Omental fat pad (tissue), 4 donors: ENCODE data around the gene MYO1A. TPM values are rescaled to one million over a fixed set of nuclear protein-coding genes. Genes with fewer than 3 reads are reported as not detected.
"Not testable (repeated sequence)": the region's sequence is repeated elsewhere in the genome, so short reads cannot be mapped to it uniquely, and the experiment has no call there.

ENCODE experiments used
- ATAC-seq: fragments of 150-250 bp; one replicate; pipeline ENCODE4 v1.9.1; 2016; ENCODE audit warnings: mild to moderate bottlenecking, moderate library complexity; ENCODE audit not compliant: low FRiP score
- DNase-seq: peaks from one replicate; pipeline ENCODE4 v3.0.0-alpha.2; 2019; ENCODE audit warnings: low spot score
- CTCF ChIP-seq, 3 donors: fragments of 450-650 bp; IDR thresholded peaks; one replicate each; pipeline ENCODE4 v1.5.1; 2016 to 2017; ENCODE audit warnings: antibody characterized with exemption in 3 of 3, mild to moderate bottlenecking in 3 of 3, moderate library complexity in 2 of 3
- total RNA-seq, 4 donors: library from RNA; depleted of rRNA; stranded (reverse); fragments of >200 nt; gene quantifications; one replicate each; pipeline ENCODE4 v1.1.0, GENCODE V29; 2016

MYO1A gene
- total RNA-seq, 4 donors from 2014 or later: 0.25 to 0.74 (median 0.32) TPM; not detected in 1

GRCh38 chr12:56989861-56990610 lies 59.9 kb downstream of the MYO1A start:
- no peak for TF ChIP-seq CTCF (IDR thresholded peaks at IDR 0.05)
- ATAC-seq (no peak), DNase-seq (no peak)

- no peak for TF ChIP-seq CTCF (IDR thresholded peaks at IDR 0.05)
- DNase-seq (no peak), ATAC-seq (no peak)
These were observed 61.7 kb downstream of the MYO1A start for GRCh38 chr12:56988207-56988739.

- TF ChIP-seq CTCF (IDR thresholded peaks at IDR 0.05): peak in 2 of 3 donors; percentile 72 to 87
- DNase-seq (peak; percentile 45), ATAC-seq (peak; percentile 30)
These were observed 62.3 kb downstream of the MYO1A start for GRCh38 chr12:56987551-56988053.

GRCh38 chr12:56987011-56987410 lies 62.9 kb downstream of the MYO1A start:
- no peak for DNase-seq
- ATAC-seq: no peak

GRCh38 chr12:56985714-56986113 lies 64.2 kb downstream of the MYO1A start:
- DNase-seq: not testable (repeated sequence)
- ATAC-seq: peak; percentile 86

More at GRCh38 chr12:56987011-56987410, 62.9 kb downstream of the MYO1A start:
- no peak for TF ChIP-seq CTCF (IDR thresholded peaks at IDR 0.05)

- TF ChIP-seq CTCF (IDR thresholded peaks at IDR 0.05): no peak
- ATAC-seq (no peak), DNase-seq (no peak)
These were observed 66.5 kb downstream of the MYO1A start for GRCh38 chr12:56983386-56983785.

- DNase-seq, ATAC-seq: not testable (repeated sequence)
These were observed 67.2 kb downstream of the MYO1A start for GRCh38 chr12:56982578-56983236.
